Measurements from ENCODE around the gene LCOR.

Gene LCOR

GRCh38 chr10:96891840-96892239, 59.7 kb downstream of the LCOR start:
- peak overlapping the region; percentile 39 for H3K4me3 Mint-ChIP-seq
- DNase-seq, result no peak
- H3K4me1 Mint-ChIP-seq, result peaks cover 62% of the 10 kb centered on the region
- H3K27me3 Mint-ChIP-seq, result no peaks in the 10 kb centered on the region
- peak overlapping the region; percentile 57 for H3K27ac Mint-ChIP-seq
- peak; percentile 81 for ATAC-seq
- H3K36me3 Mint-ChIP-seq (ENCODE audit: low read depth), result peaks cover 49% of the 10 kb centered on the region
- peaks cover 32% of the 10 kb centered on the region for H3K9me3 Mint-ChIP-seq

GRCh38 chr10:96895662-96896424, 63.7 kb downstream of the LCOR start:
- no peaks in the 10 kb centered on the region for H3K27me3 Mint-ChIP-seq
- no peak overlapping the region for H3K4me3 Mint-ChIP-seq
- peaks cover 15% of the 10 kb centered on the region for H3K9me3 Mint-ChIP-seq
- H3K4me1 Mint-ChIP-seq, result peaks cover 66% of the 10 kb centered on the region
- no peak overlapping the region for H3K27ac Mint-ChIP-seq
- H3K36me3 Mint-ChIP-seq (ENCODE audit: low read depth), result peaks cover 23% of the 10 kb centered on the region
- no peak for DNase-seq
- ATAC-seq, result peak; percentile 60

GRCh38 chr10:96896884-96897589, 64.9 kb downstream of the LCOR start:
- ATAC-seq (peak; percentile 85), DNase-seq (no peak)
- Mint-ChIP-seq H3K4me1 (peaks cover 63% of the 10 kb centered on the region), H3K4me3 (peak overlapping the region; percentile 9), H3K36me3 (ENCODE audit: low read depth) (peaks cover 17% of the 10 kb centered on the region), H3K27me3 (no peaks in the 10 kb centered on the region), H3K9me3 (peaks cover 6% of the 10 kb centered on the region), H3K27ac (peak overlapping the region; percentile 51)

GRCh38 chr10:96902117-96902516, 70.0 kb downstream of the LCOR start:
- Mint-ChIP-seq H3K4me3 (no peak overlapping the region), H3K27ac (no peak overlapping the region), H3K4me1 (peaks cover 68% of the 10 kb centered on the region), H3K9me3 (no peaks in the 10 kb centered on the region), H3K27me3 (no peaks in the 10 kb centered on the region), H3K36me3 (ENCODE audit: low read depth) (peaks cover 6% of the 10 kb centered on the region)
- DNase-seq (no peak), ATAC-seq (no peak)

- Mint-ChIP-seq H3K27ac (no peak overlapping the region), H3K9me3 (no peaks in the 10 kb centered on the region), H3K27me3 (no peaks in the 10 kb centered on the region), H3K4me1 (peaks cover 63% of the 10 kb centered on the region), H3K36me3 (ENCODE audit: low read depth) (peaks cover 6% of the 10 kb centered on the region), H3K4me3 (no peak overlapping the region)
- ATAC-seq, result peak; percentile 36
- DNase-seq, result no peak
Measured at GRCh38 chr10:96902731-96903358, 70.7 kb downstream of the LCOR start.

GRCh38 chr10:96904648-96905047, 72.5 kb downstream of the LCOR start:
- DNase-seq, result no peak
- ATAC-seq, result no peak
- no peak overlapping the region for H3K27ac Mint-ChIP-seq
- H3K4me1 Mint-ChIP-seq, result peaks cover 52% of the 10 kb centered on the region
- no peak overlapping the region for H3K4me3 Mint-ChIP-seq
- no peaks in the 10 kb centered on the region for H3K27me3 Mint-ChIP-seq
- no peaks in the 10 kb centered on the region for H3K9me3 Mint-ChIP-seq
- H3K36me3 Mint-ChIP-seq (ENCODE audit: low read depth), result peaks cover 15% of the 10 kb centered on the region

GRCh38 chr10:96906864-96907263, 74.8 kb downstream of the LCOR start:
- Mint-ChIP-seq H3K27ac (peak overlapping the region; percentile 60), H3K36me3 (ENCODE audit: low read depth) (peaks cover 12% of the 10 kb centered on the region), H3K27me3 (no peaks in the 10 kb centered on the region), H3K9me3 (no peaks in the 10 kb centered on the region), H3K4me1 (peaks cover 53% of the 10 kb centered on the region), H3K4me3 (peak overlapping the region; percentile 3)
- no peak for ATAC-seq
- DNase-seq, result no peak

- ATAC-seq (no peak), DNase-seq (peak; percentile 9)
- Mint-ChIP-seq H3K9me3 (no peaks in the 10 kb centered on the region), H3K27me3 (no peaks in the 10 kb centered on the region), H3K36me3 (ENCODE audit: low read depth) (peaks cover 27% of the 10 kb centered on the region), H3K4me3 (no peak overlapping the region), H3K4me1 (peaks cover 29% of the 10 kb centered on the region), H3K27ac (no peak overlapping the region)
Measured at GRCh38 chr10:96910488-96911395, 78.6 kb downstream of the LCOR start.

GRCh38 chr10:96912405-96912804, 80.3 kb downstream of the LCOR start:
- Mint-ChIP-seq H3K27me3 (no peaks in the 10 kb centered on the region), H3K4me1 (peaks cover 20% of the 10 kb centered on the region), H3K9me3 (no peaks in the 10 kb centered on the region), H3K4me3 (no peak overlapping the region), H3K36me3 (ENCODE audit: low read depth) (peaks cover 28% of the 10 kb centered on the region), H3K27ac (no peak overlapping the region)
- ATAC-seq, result no peak
- DNase-seq, result no peak

GRCh38 chr10:96913906-96914305, 81.8 kb downstream of the LCOR start:
- Mint-ChIP-seq H3K9me3 (no peaks in the 10 kb centered on the region), H3K27ac (no peak overlapping the region), H3K36me3 (ENCODE audit: low read depth) (peaks cover 26% of the 10 kb centered on the region), H3K4me1 (peaks cover 30% of the 10 kb centered on the region), H3K4me3 (no peak overlapping the region), H3K27me3 (no peaks in the 10 kb centered on the region)
- DNase-seq, result no peak
- no peak for ATAC-seq

- Mint-ChIP-seq H3K27ac (no peak overlapping the region), H3K4me1 (peaks cover 41% of the 10 kb centered on the region), H3K36me3 (ENCODE audit: low read depth) (peaks cover 28% of the 10 kb centered on the region)
Measured at GRCh38 chr10:96917628-96918027, 85.5 kb downstream of the LCOR start.

GRCh38 chr10:96918214-96919002, 86.3 kb downstream of the LCOR start:
- ATAC-seq (no peak), DNase-seq (no peak)
- peak overlapping the region; percentile 48 for H3K27ac Mint-ChIP-seq
- H3K4me3 Mint-ChIP-seq, result no peak overlapping the region
- peaks cover 49% of the 10 kb centered on the region for H3K4me1 Mint-ChIP-seq
- H3K9me3 Mint-ChIP-seq, result no peaks in the 10 kb centered on the region
- peaks cover 24% of the 10 kb centered on the region for H3K36me3 Mint-ChIP-seq (ENCODE audit: low read depth)
- no peaks in the 10 kb centered on the region for H3K27me3 Mint-ChIP-seq

More at GRCh38 chr10:96917628-96918027, 85.5 kb downstream of the LCOR start:
- DNase-seq (no peak), ATAC-seq (no peak)
- H3K4me3 Mint-ChIP-seq, result no peak overlapping the region
- H3K9me3 Mint-ChIP-seq, result no peaks in the 10 kb centered on the region
- no peaks in the 10 kb centered on the region for H3K27me3 Mint-ChIP-seq

- Mint-ChIP-seq H3K4me3 (no peak overlapping the region), H3K4me1 (peaks cover 57% of the 10 kb centered on the region), H3K36me3 (ENCODE audit: low read depth) (peaks cover 22% of the 10 kb centered on the region), H3K27me3 (no peaks in the 10 kb centered on the region), H3K9me3 (no peaks in the 10 kb centered on the region), H3K27ac (peak overlapping the region; percentile 46)
- no peak for DNase-seq
- ATAC-seq, result no peak
Measured at GRCh38 chr10:96919785-96920430, 87.8 kb downstream of the LCOR start.

Measured in activated naive CD8-positive, alpha-beta T cell treated with anti-CD3 and anti-CD28 coated beads, Interleukin-2, amount 50 U/mL, for 24 hours (primary cell).